Nephron (organoid): Measurements from ENCODE around the gene RNF26.

ENCODE experiments used
- H3K27ac Mint-ChIP-seq, 3 experiments: 2 replicates each; pipeline ENCODE4 v1.8.0; 2020; ENCODE audit warnings: mixed read lengths in 3 of 3, mild to moderate bottlenecking in 2 of 3, moderate library complexity in 1 of 3
- H3K27me3 Mint-ChIP-seq: 2 replicates; pipeline ENCODE4 v1.8.0; 2021; ENCODE audit warnings: low read depth, mild to moderate bottlenecking, moderate library complexity, mixed read lengths
- H3K36me3 Mint-ChIP-seq: 2 replicates; pipeline ENCODE4 v1.8.0; 2020; ENCODE audit warnings: low read depth, mixed read lengths
- H3K4me1 Mint-ChIP-seq: 2 replicates; pipeline ENCODE4 v1.8.0; 2020; ENCODE audit warnings: mixed read lengths
- H3K4me3 Mint-ChIP-seq, 3 experiments: 2 replicates each; pipeline ENCODE4 v1.8.0; 2020; ENCODE audit warnings: mild to moderate bottlenecking in 3 of 3, mixed read lengths in 3 of 3, moderate library complexity in 2 of 3
- H3K9me3 Mint-ChIP-seq: 2 replicates; pipeline ENCODE4 v1.8.0; 2020; ENCODE audit warnings: mixed read lengths
- TF ChIP-seq, protein P1 (sequence below), 3 experiments: fragments of 200-600 bp; sonication (generic); IDR thresholded peaks; one replicate each; pipeline ENCODE4 v1.5.0; 2021; ENCODE audit warnings: antibody characterized with exemption in 3 of 3; ENCODE audit not compliant: unreplicated experiment in 3 of 3

Gene RNF26

DNA sequence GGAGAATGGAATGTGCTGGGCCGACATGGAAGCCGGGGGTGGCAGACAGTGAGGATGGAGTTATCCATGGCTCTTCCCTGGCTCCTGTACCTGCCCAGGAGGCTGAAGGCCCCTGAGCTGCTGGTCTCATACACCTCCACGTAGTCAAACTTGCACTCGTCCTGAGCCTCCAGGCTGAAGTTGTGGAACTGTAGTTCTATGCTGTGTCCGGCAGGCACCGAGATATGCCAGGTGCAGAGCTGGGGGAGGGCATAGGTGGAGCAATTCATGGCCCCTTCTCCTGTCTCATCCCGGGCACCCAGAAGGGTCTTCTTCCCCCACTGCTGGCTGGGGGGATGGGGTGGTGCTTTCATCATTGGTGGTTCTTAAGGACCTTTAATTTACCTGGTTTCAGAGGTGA is 9.4 kb downstream of the RNF26 start:
- no peaks in the 10 kb centered on the region for H3K9me3 Mint-ChIP-seq
- peaks cover 28% of the 10 kb centered on the region for H3K4me1 Mint-ChIP-seq
- no peaks in the 10 kb centered on the region for H3K36me3 Mint-ChIP-seq
- no peak overlapping the region for H3K4me3 Mint-ChIP-seq
- no peak overlapping the region for H3K27ac Mint-ChIP-seq
- TF ChIP-seq, protein P1, sequence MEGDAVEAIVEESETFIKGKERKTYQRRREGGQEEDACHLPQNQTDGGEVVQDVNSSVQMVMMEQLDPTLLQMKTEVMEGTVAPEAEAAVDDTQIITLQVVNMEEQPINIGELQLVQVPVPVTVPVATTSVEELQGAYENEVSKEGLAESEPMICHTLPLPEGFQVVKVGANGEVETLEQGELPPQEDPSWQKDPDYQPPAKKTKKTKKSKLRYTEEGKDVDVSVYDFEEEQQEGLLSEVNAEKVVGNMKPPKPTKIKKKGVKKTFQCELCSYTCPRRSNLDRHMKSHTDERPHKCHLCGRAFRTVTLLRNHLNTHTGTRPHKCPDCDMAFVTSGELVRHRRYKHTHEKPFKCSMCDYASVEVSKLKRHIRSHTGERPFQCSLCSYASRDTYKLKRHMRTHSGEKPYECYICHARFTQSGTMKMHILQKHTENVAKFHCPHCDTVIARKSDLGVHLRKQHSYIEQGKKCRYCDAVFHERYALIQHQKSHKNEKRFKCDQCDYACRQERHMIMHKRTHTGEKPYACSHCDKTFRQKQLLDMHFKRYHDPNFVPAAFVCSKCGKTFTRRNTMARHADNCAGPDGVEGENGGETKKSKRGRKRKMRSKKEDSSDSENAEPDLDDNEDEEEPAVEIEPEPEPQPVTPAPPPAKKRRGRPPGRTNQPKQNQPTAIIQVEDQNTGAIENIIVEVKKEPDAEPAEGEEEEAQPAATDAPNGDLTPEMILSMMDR (IDR thresholded peaks at IDR 0.05; ENCODE audit: unreplicated experiment in 3 of 3): no peak
- H3K27me3 Mint-ChIP-seq: peaks cover 75% of the 10 kb centered on the region

GRCh38 chr11:119344291-119345010 is 10.1 kb downstream of the RNF26 start:
- no peak overlapping the region for H3K27ac Mint-ChIP-seq
- H3K4me3 Mint-ChIP-seq: no peak overlapping the region
- H3K9me3 Mint-ChIP-seq: no peaks in the 10 kb centered on the region
- H3K36me3 Mint-ChIP-seq: no peaks in the 10 kb centered on the region
- peaks cover 21% of the 10 kb centered on the region for H3K4me1 Mint-ChIP-seq
- TF ChIP-seq, protein P1 (IDR thresholded peaks at IDR 0.05; ENCODE audit: unreplicated experiment in 3 of 3): no peak
- H3K27me3 Mint-ChIP-seq: peaks cover 68% of the 10 kb centered on the region

DNA sequence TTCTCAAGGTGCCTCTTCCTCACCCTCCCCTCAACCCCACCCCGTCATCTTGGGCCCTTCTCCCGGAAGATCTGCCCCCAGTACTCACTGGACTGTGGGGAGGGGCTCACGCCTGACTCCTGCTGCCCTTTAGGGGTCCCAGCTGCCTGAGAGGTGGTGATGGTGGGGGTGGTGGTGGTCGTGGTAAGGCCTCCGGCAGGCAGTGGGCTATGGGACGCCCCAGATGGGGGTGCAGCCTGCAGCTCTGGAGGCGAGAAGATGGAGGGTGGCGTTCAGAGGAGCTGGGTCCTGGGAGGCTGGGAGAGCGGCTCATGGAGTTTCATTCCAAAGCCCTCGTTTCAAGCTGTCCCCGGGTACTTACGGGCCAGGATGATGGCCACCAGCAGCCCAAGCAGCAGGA is 11.4 kb downstream of the RNF26 start:
- Mint-ChIP-seq H3K4me1 (peaks cover 20% of the 10 kb centered on the region), H3K4me3 (no peak overlapping the region), H3K36me3 (no peaks in the 10 kb centered on the region), H3K27me3 (peaks cover 70% of the 10 kb centered on the region), H3K9me3 (no peaks in the 10 kb centered on the region), H3K27ac (no peak overlapping the region)
- TF ChIP-seq, protein P1 (IDR thresholded peaks at IDR 0.05; ENCODE audit: unreplicated experiment in 3 of 3): no peak

DNA sequence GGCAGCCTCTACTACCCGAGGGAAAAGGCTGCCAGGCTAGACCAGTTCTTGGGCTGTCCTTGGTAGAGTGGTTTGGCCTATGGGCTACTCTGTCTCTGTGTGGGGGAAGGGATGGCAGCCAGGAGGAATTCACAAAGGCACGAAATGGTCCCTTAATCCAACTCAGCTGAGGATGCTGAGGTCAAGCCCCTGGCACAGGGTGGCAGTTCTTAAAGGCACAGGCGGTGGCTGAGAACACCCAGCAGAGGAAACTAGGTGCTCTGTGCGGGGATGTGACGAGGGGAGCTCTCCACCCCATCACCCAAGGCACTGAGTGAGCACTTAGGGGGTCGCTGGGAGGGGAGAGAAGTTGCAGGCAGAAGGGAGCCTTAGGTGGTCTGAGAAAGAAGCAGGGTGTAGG is 12.3 kb downstream of the RNF26 start, which contains the start of gene MFRP:
Gene MFRP, minus strand, starts transcription at position 101 of the 400 bp plus-strand sequence. CDS start 192 bp downstream, outside the sequence.
- Mint-ChIP-seq H3K4me1 (peaks cover 19% of the 10 kb centered on the region), H3K27me3 (peaks cover 66% of the 10 kb centered on the region), H3K27ac (peak within 1 kb of the TSS in 2 of 3 experiments; percentile 17 to 59), H3K4me3 (no peak within 1 kb of the TSS), H3K9me3 (no peaks in the 10 kb centered on the region), H3K36me3 (no peaks in the 10 kb centered on the region)
- TF ChIP-seq, protein P1 (IDR thresholded peaks at IDR 0.05; ENCODE audit: unreplicated experiment in 3 of 3): no peak

DNA sequence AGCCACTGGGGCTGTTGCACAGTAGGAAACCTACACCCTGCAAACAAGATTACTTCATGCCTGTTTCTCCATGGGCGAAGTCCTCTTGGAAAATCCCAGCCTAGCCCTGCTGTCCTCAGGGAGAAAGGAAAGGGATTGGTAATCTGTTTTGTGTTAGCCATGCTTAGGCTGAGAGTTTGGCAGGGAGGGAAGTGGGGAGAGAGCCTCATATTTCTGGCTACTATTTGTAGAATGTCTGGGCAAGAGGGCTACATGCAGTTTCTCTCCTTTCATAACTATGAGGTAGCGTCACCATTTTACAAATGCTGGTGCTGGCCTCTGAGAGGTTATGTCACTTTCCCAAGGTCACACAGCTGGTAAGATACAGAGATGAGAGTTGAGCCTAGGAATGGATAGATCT is 12.9 kb downstream of the RNF26 start:
- TF ChIP-seq, protein P1 (IDR thresholded peaks at IDR 0.05; ENCODE audit: unreplicated experiment in 3 of 3): no peak
- H3K27me3 Mint-ChIP-seq: peaks cover 63% of the 10 kb centered on the region
- peak overlapping the region in 2 of 3 experiments; percentile 17 to 59 for H3K27ac Mint-ChIP-seq
- no peaks in the 10 kb centered on the region for H3K36me3 Mint-ChIP-seq
- H3K4me3 Mint-ChIP-seq: no peak overlapping the region
- peaks cover 19% of the 10 kb centered on the region for H3K4me1 Mint-ChIP-seq
- no peaks in the 10 kb centered on the region for H3K9me3 Mint-ChIP-seq
